IPS DF 6.9 (cell line): ENCODE results near the gene ADGRA1.
"Not testable (repeated sequence)": the region's sequence is repeated elsewhere in the genome, so short reads cannot be mapped to it uniquely, and the experiment has no call there.

Experiments
- DNase-seq: peaks from one replicate; pipeline ENCODE4 v3.0.0-alpha.2; 2013; ENCODE audit warnings: low read depth, low spot score
- H3K27ac ChIP-seq: one replicate; pipeline ENCODE4 v1.5.1; 2013; ENCODE audit warnings: low read length, control low read depth
- H3K27me3 ChIP-seq: 2 replicates; pipeline ENCODE4 v1.6.1; 2013; ENCODE audit warnings: mild to moderate bottlenecking, low read length; ENCODE audit not compliant: control insufficient read depth, insufficient read depth
- H3K36me3 ChIP-seq: 2 replicates; pipeline ENCODE4 v1.6.1; 2013; ENCODE audit warnings: low read length; ENCODE audit not compliant: control insufficient read depth, insufficient read depth
- H3K4me1 ChIP-seq: 2 replicates; pipeline ENCODE4 v1.6.1; 2013; ENCODE audit warnings: low read length; ENCODE audit not compliant: control insufficient read depth, insufficient read depth
- H3K4me3 ChIP-seq: 2 replicates; pipeline ENCODE4 v1.5.1; 2013; ENCODE audit warnings: mild to moderate bottlenecking, low read length
- H3K9me3 ChIP-seq: 2 replicates; pipeline ENCODE4 v1.6.1; 2013; ENCODE audit warnings: low read length, inconsistent platforms; ENCODE audit not compliant: control insufficient read depth, insufficient read depth
- WGBS: extraction: QIAGEN DNeasy Blood & Tissue Kit; methylation state at CpG from one replicate; pipeline ENCODE4 v1.1.7; 2013; ENCODE audit warnings: mixed read lengths, missing lambda C conversion rate; ENCODE audit not compliant: insufficient read length, insufficient coverage; 5-methylcytosine and 5-hydroxymethylcytosine counted together

Gene ADGRA1

DNA sequence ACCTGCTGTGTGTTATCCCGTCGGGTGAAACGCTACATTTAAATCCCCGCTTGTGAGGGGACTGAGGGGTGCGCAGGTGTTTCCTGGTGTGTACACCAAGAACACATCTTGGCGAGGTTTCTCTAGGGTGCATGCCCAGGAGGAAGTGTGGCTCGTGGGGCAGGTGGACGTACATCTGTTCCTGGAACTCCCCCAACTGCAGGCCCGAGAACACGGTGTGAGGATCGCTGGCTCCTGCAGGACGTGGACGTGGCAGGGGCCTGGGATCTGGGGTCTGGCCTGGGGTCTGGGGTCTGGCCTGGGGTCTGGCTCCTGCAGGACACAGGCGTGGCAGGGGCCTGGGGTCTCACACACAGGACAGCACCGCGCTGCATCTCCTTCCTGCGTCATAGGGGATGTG lies 82.4 kb downstream of the ADGRA1 start:
- H3K9me3 ChIP-seq = no peaks in the 10 kb centered on the region
- no peak overlapping the region for H3K27ac ChIP-seq
- no CpG with 5 or more reads among the region's 17 CpGs for WGBS
- H3K27me3 ChIP-seq = no peaks in the 10 kb centered on the region
- no peaks in the 10 kb centered on the region for H3K36me3 ChIP-seq
- DNase-seq = no peak
- H3K4me3 ChIP-seq = no peak overlapping the region
- peaks cover 2% of the 10 kb centered on the region; the same call in 1 of the 2 replicates for H3K4me1 ChIP-seq

- no CpG with 5 or more reads among the region's 15 CpGs for WGBS
- no peaks in the 10 kb centered on the region for H3K9me3 ChIP-seq
- no peak for DNase-seq
- no peaks in the 10 kb centered on the region for H3K4me1 ChIP-seq
- H3K27ac ChIP-seq = no peak overlapping the region
- no peaks in the 10 kb centered on the region for H3K27me3 ChIP-seq
- no peak overlapping the region for H3K4me3 ChIP-seq
- H3K36me3 ChIP-seq = no peaks in the 10 kb centered on the region
Observed at GRCh38 chr10:133173860-133174640, 86.3 kb downstream of the ADGRA1 start.

- no peak for DNase-seq
- Histone ChIP-seq H3K27me3 (no peaks in the 10 kb centered on the region), H3K27ac (no peak overlapping the region), H3K36me3 (no peaks in the 10 kb centered on the region), H3K4me3 (no peak overlapping the region), H3K4me1 (no peaks in the 10 kb centered on the region), H3K9me3 (no peaks in the 10 kb centered on the region)
- 100% methylated on average over 3 of the region's 3 CpGs for WGBS
Observed at GRCh38 chr10:133174689-133175263, 87.1 kb downstream of the ADGRA1 start.

DNA sequence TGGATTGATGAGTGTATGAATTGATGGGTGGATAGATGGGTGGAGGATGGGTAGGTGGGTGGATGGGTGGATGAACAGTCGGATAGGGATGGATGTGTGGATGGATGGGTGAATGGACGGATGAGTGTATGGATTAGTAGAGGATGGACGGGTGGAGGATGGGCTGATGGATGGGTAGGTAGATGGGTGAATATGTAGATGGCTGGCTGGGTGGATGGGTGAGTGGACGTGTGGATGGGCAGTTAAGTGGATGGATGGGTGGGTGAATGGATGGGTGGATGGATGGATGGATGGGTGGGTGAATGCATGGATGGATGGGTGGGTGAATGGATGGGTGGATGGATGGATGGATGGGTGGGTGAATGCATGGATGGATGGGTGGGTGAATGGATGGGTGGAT lies 87.9 kb downstream of the ADGRA1 start:
- not testable (repeated sequence) for H3K9me3 ChIP-seq, H3K27me3 ChIP-seq, H3K27ac ChIP-seq, H3K4me3 ChIP-seq, DNase-seq, H3K4me1 ChIP-seq, H3K36me3 ChIP-seq
- 100% methylated on average over 3 of the region's 4 CpGs for WGBS

GRCh38 chr10:133176546-133176945 lies 88.8 kb downstream of the ADGRA1 start:
- H3K27me3 ChIP-seq = no peaks in the 10 kb centered on the region
- no peaks in the 10 kb centered on the region for H3K9me3 ChIP-seq
- no peak for DNase-seq
- H3K4me1 ChIP-seq = no peaks in the 10 kb centered on the region
- H3K27ac ChIP-seq = no peak overlapping the region
- H3K36me3 ChIP-seq = no peaks in the 10 kb centered on the region
- H3K4me3 ChIP-seq = no peak overlapping the region
- no CpG with 5 or more reads among the region's 4 CpGs for WGBS

- no peak overlapping the region for H3K4me3 ChIP-seq
- H3K9me3 ChIP-seq = no peaks in the 10 kb centered on the region
- no peak for DNase-seq
- no peak overlapping the region for H3K27ac ChIP-seq
- WGBS = no CpG with 5 or more reads among the region's 12 CpGs
- H3K27me3 ChIP-seq = no peaks in the 10 kb centered on the region
- H3K36me3 ChIP-seq = no peaks in the 10 kb centered on the region
- no peaks in the 10 kb centered on the region for H3K4me1 ChIP-seq
Observed at GRCh38 chr10:133177380-133178157, 89.8 kb downstream of the ADGRA1 start.

GRCh38 chr10:133178357-133179127 lies 90.8 kb downstream of the ADGRA1 start:
- Histone ChIP-seq H3K36me3 (no peaks in the 10 kb centered on the region), H3K9me3 (no peaks in the 10 kb centered on the region), H3K27me3 (no peaks in the 10 kb centered on the region), H3K4me3 (no peak overlapping the region), H3K27ac (no peak overlapping the region), H3K4me1 (no peaks in the 10 kb centered on the region)
- DNase-seq = no peak
- no CpG with 5 or more reads among the region's 29 CpGs for WGBS

GRCh38 chr10:133179128-133179520 lies 91.4 kb downstream of the ADGRA1 start:
- Histone ChIP-seq H3K4me3 (no peak overlapping the region), H3K36me3 (peaks cover 4% of the 10 kb centered on the region; the same call in 1 of the 2 replicates), H3K9me3 (no peaks in the 10 kb centered on the region), H3K4me1 (no peaks in the 10 kb centered on the region), H3K27ac (no peak overlapping the region), H3K27me3 (no peaks in the 10 kb centered on the region)
- no CpG with 5 or more reads among the region's 11 CpGs for WGBS
- no peak for DNase-seq

- H3K27me3 ChIP-seq = no peaks in the 10 kb centered on the region
- DNase-seq = no peak
- no CpG with 5 or more reads among the region's 26 CpGs for WGBS
- H3K36me3 ChIP-seq = peaks cover 10% of the 10 kb centered on the region
- H3K4me3 ChIP-seq = no peak overlapping the region
- no peak overlapping the region for H3K27ac ChIP-seq
- H3K9me3 ChIP-seq = no peaks in the 10 kb centered on the region
- H3K4me1 ChIP-seq = no peaks in the 10 kb centered on the region
Observed at GRCh38 chr10:133179651-133180050, 91.9 kb downstream of the ADGRA1 start.
